IMR-90 (cell line): ENCODE results near the gene ME2. TPM values are rescaled to one million over a fixed set of nuclear protein-coding genes. Genes with fewer than 3 reads are reported as not detected.

Source experiments
- ATAC-seq: fragments of 200-7000 bp; cut with Tn5 transposase; 2 replicates; pipeline ENCODE4 v1.9.1; 2020; ENCODE audit warnings: low read depth, mild to moderate bottlenecking, moderate library complexity
- BruUV-seq: library from RNA; stranded (reverse); fragments of 400-500 nt; replicated peaks from 2 replicates; lab custom pipeline; 2021; lab: Mats Ljungman, UMichigan
- CTCF ChIA-PET: fragments of 300-600 bp; formaldehyde crosslinking; extraction: SDS; loops from one replicate; lab custom pipeline; 2021; ENCODE audit warnings: antibody characterized with exemption; lab: Yijun Ruan, JAX
- POLR2A ChIA-PET: fragments of 300-600 bp; sonication (Branson Sonifier 250); formaldehyde crosslinking; loops from one replicate; lab custom pipeline; 2022; ENCODE audit warnings: antibody characterized with exemption; ENCODE audit not compliant: unreplicated experiment; lab: Charles Lee
- DNase-seq: peaks from one replicate; pipeline ENCODE4 v3.0.0; 2013
- H2AFZ ChIP-seq: replicated peaks from 2 replicates; pipeline ENCODE3; 2013; ENCODE audit warnings: low read length, mild to moderate bottlenecking; ENCODE audit not compliant: poor library complexity
- H2AK5ac ChIP-seq: 2 replicates; pipeline ENCODE4 v1.6.1; 2013; ENCODE audit warnings: low read depth, low read length, inconsistent platforms
- H2AK9ac ChIP-seq: replicated peaks from 2 replicates; pipeline ENCODE3; 2013; ENCODE audit warnings: mild to moderate bottlenecking, low read depth, low read length, moderate library complexity; ENCODE audit not compliant: poor library complexity
- H2BK120ac ChIP-seq: 2 replicates; pipeline ENCODE4 v1.6.1; 2013; ENCODE audit warnings: low read depth, low read length, inconsistent platforms
- H2BK15ac ChIP-seq: 3 replicates; pipeline ENCODE4 v1.6.1; 2013; ENCODE audit warnings: low read depth, low read length, inconsistent platforms
- H2BK20ac ChIP-seq: 2 replicates; pipeline ENCODE4 v1.6.1; 2013; ENCODE audit warnings: low read depth, mild to moderate bottlenecking, inconsistent platforms, low read length, moderate library complexity
- H2BK5ac ChIP-seq: 2 replicates; pipeline ENCODE4 v1.6.1; 2013; ENCODE audit warnings: mild to moderate bottlenecking, low read depth, low read length, inconsistent platforms; ENCODE audit not compliant: poor library complexity, severe bottlenecking
- H3K14ac ChIP-seq: replicated peaks from 2 replicates; pipeline ENCODE4 v1.6.1; 2013; ENCODE audit warnings: low read depth, low read length, inconsistent platforms
- H3K18ac ChIP-seq: 2 replicates; pipeline ENCODE4 v1.6.1; 2013; ENCODE audit warnings: low read depth, low read length, control low read depth
- H3K23ac ChIP-seq: 2 replicates; pipeline ENCODE4 v1.6.1; 2013; ENCODE audit warnings: low read depth, low read length, inconsistent platforms
- H3K27ac ChIP-seq: 2 replicates; pipeline ENCODE4 v1.5.1; 2013; ENCODE audit warnings: mild to moderate bottlenecking, control low read depth, low read length; ENCODE audit not compliant: insufficient read depth
- H3K27me3 ChIP-seq: 2 replicates; pipeline ENCODE4 v1.6.1; 2013; ENCODE audit warnings: low read length; ENCODE audit not compliant: control insufficient read depth, insufficient read depth
- H3K36me3 ChIP-seq: 2 replicates; pipeline ENCODE4 v1.6.1; 2013; ENCODE audit warnings: low read length, mixed read lengths; ENCODE audit not compliant: control insufficient read depth, insufficient read depth
- H3K4ac ChIP-seq: 2 replicates; pipeline ENCODE4 v1.6.1; 2013; ENCODE audit warnings: low read depth, low read length, inconsistent platforms
- H3K4me1 ChIP-seq: 2 replicates; pipeline ENCODE4 v1.6.1; 2013; ENCODE audit warnings: low read length, mixed read lengths; ENCODE audit not compliant: control insufficient read depth, insufficient read depth
- H3K4me2 ChIP-seq: 2 replicates; pipeline ENCODE4 v1.6.1; 2013; ENCODE audit warnings: low read depth, mild to moderate bottlenecking, control low read depth, low read length, moderate library complexity
- H3K4me3 ChIP-seq: 2 replicates; pipeline ENCODE4 v1.5.1; 2013; ENCODE audit warnings: low read depth, mild to moderate bottlenecking, control low read depth, low read length, moderate library complexity; ENCODE audit not compliant: insufficient read depth
- H3K56ac ChIP-seq: 2 replicates; pipeline ENCODE4 v1.6.1; 2013; ENCODE audit warnings: low read length, inconsistent platforms; ENCODE audit not compliant: insufficient read depth; ENCODE audit errors: extremely low read depth
- H3K79me1 ChIP-seq, 2 experiments: 2 replicates each; pipeline ENCODE4 v1.6.1; 2013; ENCODE audit warnings: low read length in 2 of 2, inconsistent platforms in 1 of 2, low read depth in 1 of 2
- H3K9ac ChIP-seq: 2 replicates; pipeline ENCODE4 v1.6.1; 2013; ENCODE audit warnings: low read depth, low read length, control low read depth
- H3K9me1 ChIP-seq: 2 replicates; pipeline ENCODE4 v1.6.1; 2013; ENCODE audit warnings: low read length, inconsistent platforms; ENCODE audit not compliant: insufficient read depth
- H3K9me3 ChIP-seq: 2 replicates; pipeline ENCODE4 v1.6.1; 2013; ENCODE audit warnings: low read length; ENCODE audit not compliant: control insufficient read depth, insufficient read depth
- H4K20me1 ChIP-seq: 2 replicates; pipeline ENCODE4 v1.6.1; 2013; ENCODE audit warnings: low read length, inconsistent platforms; ENCODE audit not compliant: insufficient read depth
- H4K5ac ChIP-seq: 2 replicates; pipeline ENCODE4 v1.6.1; 2013; ENCODE audit warnings: mild to moderate bottlenecking, low read depth, low read length, control low read depth
- H4K8ac ChIP-seq, 2 experiments: 2 replicates each; pipeline ENCODE4 v1.6.1; 2013; ENCODE audit warnings: low read depth in 2 of 2, low read length in 2 of 2, control low read depth in 1 of 2, inconsistent platforms in 1 of 2
- H4K91ac ChIP-seq: 2 replicates; pipeline ENCODE4 v1.6.1; 2013; ENCODE audit warnings: low read depth, low read length, inconsistent platforms; ENCODE audit not compliant: insufficient read depth
- CTCF ChIP-seq: conservative IDR thresholded peaks from 2 replicates; pipeline ENCODE4 v1.5.1; 2012; ENCODE audit warnings: mild to moderate bottlenecking, low read depth, low read length, improper control_type of control experiment
- RFX5 ChIP-seq: IDR thresholded peaks from 2 replicates; pipeline ENCODE4 v1.8.0; 2012; ENCODE audit warnings: low read depth, mild to moderate bottlenecking, low read length, moderate library complexity
- dilution Hi-C: fragments of 300-500 bp; cut with HindIII; formaldehyde crosslinking; loops from one replicate; pipeline ENCODE4 v1.14.3; 2018; ENCODE audit warnings: low sequenced_read_pairs; ENCODE audit not compliant: unreplicated experiment
- in situ Hi-C: fragments of 300-500 bp; cut with MboI; formaldehyde crosslinking; loops from 3 replicates; pipeline ENCODE4 v1.14.3; 2019; ENCODE audit warnings: low sequenced_read_pairs, inconsistent platforms, mixed read lengths
- intact Hi-C: fragments of 100-400 bp; cut with micrococcal nuclease; formaldehyde crosslinking; loops from 2 replicates; pipeline ENCODE4 v1.10.0; 2022
- polyA plus RNA-seq, 3 experiments: library from polyadenylated mRNA; depleted of rRNA; stranded (reverse); fragments of >200 nt; gene quantifications; 2 replicates each; pipeline ENCODE4 v1.2.3, GENCODE V29; 2012; ENCODE audit warnings: low replicate concordance in 1 of 3
- total RNA-seq: library from RNA; depleted of rRNA; stranded (reverse); fragments of >200 nt; gene quantifications from 2 replicates; pipeline ENCODE4 v1.2.3, GENCODE V29; 2012

ME2 gene
- total and polyA plus RNA-seq, 2 of the 4 experiments (the other 2 are of a cell fraction), result 29.7 to 32.6 TPM

GRCh38 chr18:50866765-50867164, 12.2 kb upstream of the ME2 start:
- CTCF ChIA-PET, result no interaction called here
- intact Hi-C loops, result loop anchor here (2.0 kb wide), 1 partner anchor 46 kb away; the partner anchor contains the start of gene MRO
- H3K9me3 ChIP-seq, result no peaks in the 10 kb centered on the region

More at GRCh38 chr18:50866765-50867164, 12.2 kb upstream of the ME2 start:
- in situ Hi-C loops (no loop called here), dilution Hi-C loops (no loop called here)
- Histone ChIP-seq H2BK15ac (no peak overlapping the region), H3K18ac (no peak overlapping the region), H3K9ac (no peak overlapping the region), H4K91ac (no peak overlapping the region), H3K27me3 (no peaks in the 10 kb centered on the region), H4K8ac (no peak overlapping the region), H3K56ac (no peak overlapping the region), H4K5ac (no peak overlapping the region), H3K4me3 (no peak overlapping the region), H3K4ac (no peak overlapping the region), H4K20me1 (no peaks in the 10 kb centered on the region), H3K79me1 (no peaks in the 10 kb centered on the region), H3K23ac (no peak overlapping the region), H2BK20ac (no peak overlapping the region), H3K14ac (no peak overlapping the region), H3K9me1 (no peaks in the 10 kb centered on the region), H2AK5ac (no peak overlapping the region), H2BK5ac (no peak overlapping the region), H3K4me1 (peaks cover 3% of the 10 kb centered on the region; the same call in 1 of the 2 replicates), H2AFZ (no peak overlapping the region), H3K27ac (no peak overlapping the region), H2BK120ac (no peak overlapping the region), H3K4me2 (no peak overlapping the region), H2AK9ac (no peak overlapping the region), H3K36me3 (no peaks in the 10 kb centered on the region)
- ATAC-seq (0 out of 2 replicates have a peak, but pooled peaks have one; percentile 31), DNase-seq (no peak)
- POLR2A ChIA-PET, result no interaction called here
- TF ChIP-seq CTCF, result 0 out of 2 replicates have a peak, but pooled peaks have one; percentile 7
- TF ChIP-seq RFX5, result no peak
- BruUV-seq, result no TSS peak
